HEK293 (cell line): ENCODE measurements around the gene SELENBP1.
"Not testable (repeated sequence)": the region's sequence is repeated elsewhere in the genome, so short reads cannot be mapped to it uniquely, and the experiment has no call there.

Experiments used
- CTCF ChIA-PET: fragments of 350-600 bp; formaldehyde crosslinking; extraction: SDS; loops from one replicate; lab custom pipeline; 2021; ENCODE audit warnings: antibody characterized with exemption; lab: Yijun Ruan, JAX
- POLR2A ChIA-PET: fragments of 300-600 bp; formaldehyde crosslinking; extraction: SDS; loops from one replicate; lab custom pipeline; 2020; ENCODE audit warnings: antibody characterized with exemption, inconsistent platforms; lab: Yijun Ruan, JAX
- H3K27ac ChIP-seq: fragments of 200-500 bp; sonication (Bioruptor generic); 2 replicates; pipeline ENCODE4 v1.5.1; 2014; ENCODE audit warnings: low read depth, low read length, control low read depth, inconsistent platforms; ENCODE audit errors: extremely low read depth
- H3K36me3 ChIP-seq, 2 experiments: fragments of 200-500 bp in 1 of 2; sonication (Bioruptor generic) in 1 of 2; 1 replicate in 1 of 2; 2 replicates in 1 of 2; pipeline ENCODE4 v1.5.1; 2014 to 2017; ENCODE audit warnings: inconsistent platforms in 2 of 2, low read length in 2 of 2; ENCODE audit not compliant: control insufficient read depth in 2 of 2, insufficient read depth in 1 of 2
- H3K4me1 ChIP-seq: fragments of 200-500 bp; sonication (Bioruptor generic); 2 replicates; pipeline ENCODE4 v1.5.1; 2014; ENCODE audit warnings: mild to moderate bottlenecking, low read length, inconsistent platforms; ENCODE audit not compliant: control insufficient read depth, insufficient read depth
- H3K4me3 ChIP-seq: 2 replicates; pipeline ENCODE4 v1.5.1; 2011; ENCODE audit warnings: low read depth, mild to moderate bottlenecking, control low read depth, low read length, moderate library complexity
- H3K9me3 ChIP-seq: fragments of 200-500 bp; sonication (Bioruptor generic); 2 replicates; pipeline ENCODE4 v1.5.1; 2014; ENCODE audit warnings: low read depth, low read length, inconsistent platforms; ENCODE audit not compliant: control insufficient read depth, insufficient read depth
- FEZF1 ChIP-seq: fragments of 450-650 bp; formaldehyde crosslinking; IDR thresholded peaks from 2 replicates; pipeline ENCODE4 v1.5.1; 2016; ENCODE audit warnings: missing biosample characterization, missing genetic modification characterization
- GLI4 ChIP-seq: fragments of 450-650 bp; formaldehyde crosslinking; IDR thresholded peaks from 2 replicates; pipeline ENCODE4 v1.5.1; 2016; ENCODE audit warnings: missing biosample characterization, missing genetic modification characterization
- HOXA7 ChIP-seq: sonication (generic); formaldehyde crosslinking; IDR thresholded peaks from 2 replicates; pipeline ENCODE4 v1.8.1; 2022; ENCODE audit warnings: missing genetic modification reagents, borderline replicate concordance
- TCF7L2 ChIP-seq: IDR thresholded peaks from 2 replicates; pipeline ENCODE4 v1.6.1; 2011; ENCODE audit warnings: low read depth, mild to moderate bottlenecking, inconsistent platforms, low read length, moderate library complexity, borderline replicate concordance
- ZBTB48 ChIP-seq: fragments of 450-650 bp; formaldehyde crosslinking; IDR thresholded peaks from 2 replicates; pipeline ENCODE4 v1.5.1; 2016; ENCODE audit warnings: missing biosample characterization, missing genetic modification characterization
- ZNF112 ChIP-seq: fragments of 450-650 bp; formaldehyde crosslinking; IDR thresholded peaks from 2 replicates; pipeline ENCODE4 v1.5.0; 2017; ENCODE audit warnings: missing biosample characterization, missing genetic modification characterization
- ZNF274 ChIP-seq, 2 experiments: fragments of 200-500 bp in 1 of 2; fragments of 450-650 bp in 1 of 2; sonication (Bioruptor generic) in 1 of 2; formaldehyde crosslinking in 1 of 2; IDR thresholded peaks; 2 replicates each; pipeline versions ENCODE4 v1.5.1 to v1.6.1; 2014 to 2016; ENCODE audit warnings: borderline replicate concordance in 1 of 2, inconsistent platforms in 1 of 2, low read length in 1 of 2, missing biosample characterization in 1 of 2, missing genetic modification characterization in 1 of 2
- ZNF514 ChIP-seq: fragments of 450-650 bp; formaldehyde crosslinking; IDR thresholded peaks from 2 replicates; pipeline ENCODE4 v1.5.1; 2016; ENCODE audit warnings: missing biosample characterization, missing genetic modification characterization
- ZNF558 ChIP-seq: fragments of 450-650 bp; formaldehyde crosslinking; IDR thresholded peaks from 2 replicates; pipeline ENCODE4 v1.5.1; 2016; ENCODE audit warnings: missing biosample characterization, missing genetic modification characterization
- ZNF580 ChIP-seq: fragments of 450-650 bp; formaldehyde crosslinking; IDR thresholded peaks from 2 replicates; pipeline ENCODE4 v1.5.1; 2016; ENCODE audit warnings: missing biosample characterization, missing genetic modification characterization
- ZNF596 ChIP-seq: fragments of 450-650 bp; IDR thresholded peaks from 2 replicates; pipeline ENCODE4 v1.5.0; 2018; ENCODE audit warnings: missing biosample characterization, mild to moderate bottlenecking, missing genetic modification characterization, moderate library complexity
- ZNF600 ChIP-seq: fragments of 450-650 bp; formaldehyde crosslinking; IDR thresholded peaks from 2 replicates; pipeline ENCODE4 v1.5.1; 2016; ENCODE audit warnings: missing biosample characterization, missing genetic modification characterization
- ZNF677 ChIP-seq: fragments of 450-650 bp; IDR thresholded peaks from 2 replicates; pipeline ENCODE4 v1.5.0; 2018; ENCODE audit warnings: missing biosample characterization, mild to moderate bottlenecking, missing genetic modification characterization, moderate library complexity
- TF ChIP-seq, protein P1 (sequence below): fragments of 450-650 bp; formaldehyde crosslinking; IDR thresholded peaks from 2 replicates; pipeline ENCODE4 v1.5.1; 2016; ENCODE audit warnings: missing biosample characterization, missing genetic modification characterization
- TF ChIP-seq, protein P2 (sequence below): fragments of 450-650 bp; formaldehyde crosslinking; IDR thresholded peaks from 2 replicates; pipeline ENCODE4 v1.5.1; 2016; ENCODE audit warnings: missing biosample characterization, missing genetic modification characterization

SELENBP1 gene

DNA sequence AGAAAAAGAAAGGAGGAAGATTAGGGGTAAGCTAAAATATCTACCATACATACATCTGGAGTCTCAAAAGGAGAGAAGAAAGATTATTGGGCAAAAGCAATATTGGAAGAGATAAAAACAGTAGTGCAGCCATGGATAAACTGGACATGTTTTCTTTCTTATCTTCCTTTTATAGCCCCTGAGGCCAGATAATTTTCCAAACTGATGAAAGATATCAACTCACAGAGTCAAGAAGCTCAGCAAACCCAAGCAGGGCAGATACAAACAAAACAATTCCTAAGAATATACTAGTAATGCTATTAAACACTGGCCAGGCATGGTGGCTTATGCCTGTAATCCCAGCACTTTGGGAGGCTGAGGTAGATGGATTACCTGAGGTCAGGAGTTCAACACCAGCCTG, 21.1 kb upstream of the SELENBP1 start:
- TF ChIP-seq ZNF580 (tag by site-specific recombination), result no peak
- TF ChIP-seq ZNF112 (tag by site-specific recombination), result no peak
- no peak for TF ChIP-seq ZBTB48
- peak; percentile 92 for TF ChIP-seq ZNF558
- TF ChIP-seq, protein P1, sequence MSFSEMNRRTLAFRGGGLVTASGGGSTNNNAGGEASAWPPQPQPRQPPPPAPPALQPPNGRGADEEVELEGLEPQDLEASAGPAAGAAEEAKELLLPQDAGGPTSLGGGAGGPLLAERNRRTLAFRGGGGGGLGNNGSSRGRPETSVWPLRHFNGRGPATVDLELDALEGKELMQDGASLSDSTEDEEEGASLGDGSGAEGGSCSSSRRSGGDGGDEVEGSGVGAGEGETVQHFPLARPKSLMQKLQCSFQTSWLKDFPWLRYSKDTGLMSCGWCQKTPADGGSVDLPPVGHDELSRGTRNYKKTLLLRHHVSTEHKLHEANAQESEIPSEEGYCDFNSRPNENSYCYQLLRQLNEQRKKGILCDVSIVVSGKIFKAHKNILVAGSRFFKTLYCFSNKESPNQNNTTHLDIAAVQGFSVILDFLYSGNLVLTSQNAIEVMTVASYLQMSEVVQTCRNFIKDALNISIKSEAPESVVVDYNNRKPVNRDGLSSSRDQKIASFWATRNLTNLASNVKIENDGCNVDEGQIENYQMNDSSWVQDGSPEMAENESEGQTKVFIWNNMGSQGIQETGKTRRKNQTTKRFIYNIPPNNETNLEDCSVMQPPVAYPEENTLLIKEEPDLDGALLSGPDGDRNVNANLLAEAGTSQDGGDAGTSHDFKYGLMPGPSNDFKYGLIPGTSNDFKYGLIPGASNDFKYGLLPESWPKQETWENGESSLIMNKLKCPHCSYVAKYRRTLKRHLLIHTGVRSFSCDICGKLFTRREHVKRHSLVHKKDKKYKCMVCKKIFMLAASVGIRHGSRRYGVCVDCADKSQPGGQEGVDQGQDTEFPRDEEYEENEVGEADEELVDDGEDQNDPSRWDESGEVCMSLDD (tag by site-specific recombination), result no peak
- TF ChIP-seq ZNF514 (tag by site-specific recombination), result no peak
- no peak for TF ChIP-seq ZNF596 (tag by site-specific recombination)
- no peak for TF ChIP-seq ZNF600 (tag by site-specific recombination)

DNA sequence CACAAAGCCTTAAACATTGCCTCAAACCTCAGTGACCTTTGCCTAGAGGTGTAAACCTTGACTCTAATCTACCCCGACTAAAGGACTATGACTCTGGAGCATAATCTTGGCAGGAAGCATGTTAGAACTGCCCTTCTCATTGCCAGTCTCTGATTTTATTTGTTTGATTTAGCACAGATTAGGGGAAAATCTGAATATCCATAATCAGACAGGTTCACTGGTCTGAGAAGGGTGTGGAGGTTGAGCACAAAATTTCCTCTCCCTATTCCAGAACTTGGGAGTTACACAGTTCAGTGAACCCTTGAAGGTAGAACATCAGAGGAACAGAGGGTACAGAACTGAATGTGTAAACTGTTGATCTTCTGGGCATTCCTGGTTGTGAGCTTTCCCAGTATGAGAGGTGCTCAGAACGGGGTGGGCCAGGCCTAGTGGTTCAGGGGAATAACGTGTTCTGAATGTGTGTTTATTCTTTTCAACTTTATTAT, 18.6 kb upstream of the SELENBP1 start:
- Histone ChIP-seq H3K36me3 (no peaks in the 10 kb centered on the region), H3K4me1 (no peaks in the 10 kb centered on the region), H3K4me3 (no peak overlapping the region), H3K9me3 (no peaks in the 10 kb centered on the region), H3K27ac (no peak overlapping the region)
- POLR2A ChIA-PET, result no interaction called here
- TF ChIP-seq FEZF1 (tag by site-specific recombination), result no peak
- no peak for TF ChIP-seq GLI4 (tag by site-specific recombination)
- no peak for TF ChIP-seq HOXA7 (CRISPR knock-in tag)
- CTCF ChIA-PET, result interaction anchor here (1.3 kb wide), 1 partner anchor 50 kb away, joined by 4 read pairs; no protein-coding TSS in a partner anchor

More for the DNA sequence above, 21.1 kb upstream of the SELENBP1 start:
- no peaks in the 10 kb centered on the region for H3K36me3 ChIP-seq
- ChIA-PET CTCF (interaction anchor here (0.6 kb wide), 1 partner anchor 52 kb away, joined by 3 read pairs; no protein-coding TSS in a partner anchor), POLR2A (no interaction called here)
- H3K4me1 ChIP-seq, result no peaks in the 10 kb centered on the region
- H3K4me3 ChIP-seq, result no peak overlapping the region
- no peaks in the 10 kb centered on the region for H3K9me3 ChIP-seq
- no peak overlapping the region for H3K27ac ChIP-seq

GRCh38 chr1:151390221-151391078, 17.9 kb upstream of the SELENBP1 start:
- CTCF ChIA-PET, result interaction anchor here (0.6 to 0.7 kb wide), 3 partner anchors 33 to 90 kb away, joined by 4 to 6 read pairs (median 5); no protein-coding TSS in a partner anchor
- H3K4me1 ChIP-seq, H3K36me3 ChIP-seq, H3K9me3 ChIP-seq, H3K27ac ChIP-seq, H3K4me3 ChIP-seq, POLR2A ChIA-PET: not testable (repeated sequence)

- TF ChIP-seq TCF7L2 (no peak), ZNF677 (no peak), ZNF274 (IDR thresholded peaks at IDR 0.05; ENCODE audit: low read length) (no peak), ZNF274 (tag by site-specific recombination; IDR thresholded peaks at IDR 0.05; ENCODE audit: borderline replicate concordance) (no peak)
- TF ChIP-seq, protein P2, sequence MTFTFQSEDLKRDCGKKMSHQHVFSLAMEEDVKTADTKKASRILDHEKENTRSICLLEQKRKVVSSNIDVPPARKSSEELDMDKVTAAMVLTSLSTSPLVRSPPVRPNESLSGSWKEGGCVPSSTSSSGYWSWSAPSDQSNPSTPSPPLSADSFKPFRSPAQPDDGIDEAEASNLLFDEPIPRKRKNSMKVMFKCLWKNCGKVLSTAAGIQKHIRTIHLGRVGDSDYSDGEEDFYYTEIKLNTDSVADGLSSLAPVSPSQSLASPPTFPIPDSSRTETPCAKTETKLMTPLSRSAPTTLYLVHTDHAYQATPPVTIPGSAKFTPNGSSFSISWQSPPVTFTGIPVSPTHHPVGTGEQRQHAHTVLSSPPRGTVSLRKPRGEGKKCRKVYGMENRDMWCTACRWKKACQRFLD (tag by site-specific recombination), result no peak
- H3K4me3 ChIP-seq, result no peak overlapping the region
- no peaks in the 10 kb centered on the region for H3K4me1 ChIP-seq
- CTCF ChIA-PET, result interaction anchor here (0.7 to 0.9 kb wide), 2 partner anchors 15 to 45 kb away, joined by 5 to 6 read pairs; no protein-coding TSS in a partner anchor
- no peak overlapping the region for H3K27ac ChIP-seq
- POLR2A ChIA-PET, result no interaction called here
- no peaks in the 10 kb centered on the region for H3K9me3 ChIP-seq
- H3K36me3 ChIP-seq, result no peaks in the 10 kb centered on the region
These were observed 13.5 kb upstream of the SELENBP1 start for GRCh38 chr1:151386002-151386401.
